Esophagus squamous epithelium (tissue), 5 donors: ENCODE measurements around the gene THRSP. TPM values are rescaled to one million over a fixed set of nuclear protein-coding genes. Genes with fewer than 3 reads are reported as not detected.
"Not testable (repeated sequence)": the region's sequence is repeated elsewhere in the genome, so short reads cannot be mapped to it uniquely, and the experiment has no call there.

Source experiments
- DNase-seq: peaks from one replicate; lab custom pipeline; 2025; lab: John Stamatoyannopoulos, UW
- H3K27ac ChIP-seq, 4 donors: fragments of 200-600 bp; sonication (generic); one replicate each; pipeline ENCODE4 v1.5.1; 2016 to 2019; ENCODE audit warnings: mild to moderate bottlenecking in 1 of 4
- H3K27me3 ChIP-seq, 4 donors: fragments of 200-600 bp; sonication (generic); 1 replicate in 3 of 4; 2 replicates in 1 of 4; pipeline versions ENCODE4 v1.5.1 to v1.6.0; 2017 to 2021; ENCODE audit warnings: antibody characterized with exemption in 1 of 4
- H3K36me3 ChIP-seq, 3 donors: fragments of 200-600 bp; sonication (generic); one replicate each; pipeline ENCODE4 v1.5.1; 2016 to 2019
- H3K4me1 ChIP-seq, 3 donors: fragments of 200-600 bp; sonication (generic); one replicate each; pipeline ENCODE4 v1.5.1; 2017 to 2019
- H3K4me3 ChIP-seq, 4 donors: fragments of 200-600 bp; sonication (generic); 1 replicate in 3 of 4; 2 replicates in 1 of 4; pipeline ENCODE4 v1.5.1; 2016 to 2019; ENCODE audit warnings: mild to moderate bottlenecking in 2 of 4, moderate library complexity in 1 of 4
- H3K9me3 ChIP-seq, 3 donors: fragments of 200-600 bp; sonication (generic); one replicate each; pipeline ENCODE4 v1.5.1; 2016 to 2019
- CTCF ChIP-seq, 6 experiments: fragments of 450-650 bp in 4 of 6; fragments of 200-600 bp in 2 of 6; sonication (generic) in 2 of 6; IDR thresholded peaks; one replicate each; pipeline ENCODE4 v1.5.1; 2016 to 2019; ENCODE audit warnings: antibody characterized with exemption in 6 of 6, mild to moderate bottlenecking in 4 of 6, moderate library complexity in 4 of 6
- POLR2A ChIP-seq, 4 donors: fragments of 450-650 bp; IDR thresholded peaks; one replicate each; pipeline ENCODE4 v1.6.1; 2017; ENCODE audit warnings: antibody characterized with exemption in 4 of 4, mild to moderate bottlenecking in 4 of 4, moderate library complexity in 3 of 4
- WGBS, 2 donors: methylation state at CpG; one replicate each; pipeline ENCODE4 v1.1.5; 2018; 5-methylcytosine and 5-hydroxymethylcytosine counted together
- intact Hi-C: fragments of 100-400 bp; cut with DNase I; formaldehyde crosslinking; loops from one replicate; pipeline ENCODE4 v1.15.0; 2022
- total RNA-seq, 4 donors: library from RNA; depleted of rRNA; stranded (reverse); fragments of >200 nt; gene quantifications; one replicate each; pipeline ENCODE4 v1.1.0, GENCODE V29; 2016
- donor health status: DM: yes; HTN: yes; CAD: no.

THRSP gene
- total RNA-seq, 4 donors from 2014 or later: not detected

- no peaks in the 10 kb centered on the region for H3K27me3 ChIP-seq
- no peaks in the 10 kb centered on the region for H3K9me3 ChIP-seq
- 17% methylated on average over 7 of the region's 7 CpGs for WGBS, 2 donors
- intact Hi-C loops: no loop called here
- TF ChIP-seq CTCF (IDR thresholded peaks at IDR 0.05) (no peak), POLR2A (IDR thresholded peaks at IDR 0.05) (no peak)
- H3K4me1 ChIP-seq: peaks cover 0 to 27% (median 14%) of the 10 kb centered on the region in 3 donors
- peak overlapping the region; percentile 4 to 54 (median 38) for H3K27ac ChIP-seq
- H3K4me3 ChIP-seq: peak overlapping the region in 3 of 4 donors; percentile 3 to 42 (median 4)
- H3K36me3 ChIP-seq: no peaks in the 10 kb centered on the region
- no peak for DNase-seq
Observed at GRCh38 chr11:78039919-78040671, 23.6 kb upstream of the THRSP start.

GRCh38 chr11:78040691-78041379, 22.8 kb upstream of the THRSP start:
- no peak for TF ChIP-seq POLR2A (IDR thresholded peaks at IDR 0.05)
- no peak for TF ChIP-seq CTCF (IDR thresholded peaks at IDR 0.05)
- 87 to 89% methylated on average over 7 to 8 of the region's 15 CpGs for WGBS, 2 donors
- intact Hi-C loops: no loop called here
- no peaks in the 10 kb centered on the region for H3K27me3 ChIP-seq
- no peak for DNase-seq
- H3K9me3 ChIP-seq: no peaks in the 10 kb centered on the region
- no peaks in the 10 kb centered on the region for H3K36me3 ChIP-seq
- peaks cover 0 to 33% (median 19%) of the 10 kb centered on the region in 3 donors for H3K4me1 ChIP-seq
- no peak overlapping the region for H3K4me3 ChIP-seq
- peak overlapping the region in 2 of 4 donors; percentile 4 to 48 for H3K27ac ChIP-seq

GRCh38 chr11:78041380-78041719, 22.3 kb upstream of the THRSP start:
- WGBS, 2 donors: 93 to 94% methylated on average over 8 of the region's 8 CpGs
- H3K9me3 ChIP-seq, intact Hi-C loops, H3K4me3 ChIP-seq, H3K36me3 ChIP-seq, H3K27me3 ChIP-seq, DNase-seq, H3K27ac ChIP-seq: not testable (repeated sequence)
- peaks cover 0 to 39% (median 21%) of the 10 kb centered on the region in 3 donors for H3K4me1 ChIP-seq

GRCh38 chr11:78041843-78042440, 21.7 kb upstream of the THRSP start:
- Histone ChIP-seq H3K27me3 (no peaks in the 10 kb centered on the region), H3K36me3 (no peaks in the 10 kb centered on the region), H3K27ac (no peak overlapping the region), H3K4me3 (no peak overlapping the region), H3K4me1 (peaks cover 0 to 39% (median 21%) of the 10 kb centered on the region in 3 donors), H3K9me3 (no peaks in the 10 kb centered on the region)
- no peak for TF ChIP-seq CTCF (IDR thresholded peaks at IDR 0.05)
- no peak for TF ChIP-seq POLR2A (IDR thresholded peaks at IDR 0.05)
- WGBS, 2 donors: 62 to 76% methylated on average over 9 to 12 of the region's 14 CpGs
- intact Hi-C loops: no loop called here
- no peak for DNase-seq

GRCh38 chr11:78044706-78045105, 19.0 kb upstream of the THRSP start:
- Histone ChIP-seq H3K4me3 (no peak overlapping the region), H3K9me3 (no peaks in the 10 kb centered on the region), H3K27ac (no peak overlapping the region), H3K4me1 (peaks cover 0 to 29% (median 18%) of the 10 kb centered on the region in 3 donors), H3K36me3 (no peaks in the 10 kb centered on the region), H3K27me3 (no peaks in the 10 kb centered on the region)
- TF ChIP-seq CTCF (IDR thresholded peaks at IDR 0.05): no peak
- TF ChIP-seq POLR2A (IDR thresholded peaks at IDR 0.05): no peak
- DNase-seq: no peak
- intact Hi-C loops: no loop called here
- WGBS, 2 donors: 76 to 87% methylated on average over 5 of the region's 5 CpGs
